Measurements from ENCODE around the gene HADH.

The HADH gene

DNA sequence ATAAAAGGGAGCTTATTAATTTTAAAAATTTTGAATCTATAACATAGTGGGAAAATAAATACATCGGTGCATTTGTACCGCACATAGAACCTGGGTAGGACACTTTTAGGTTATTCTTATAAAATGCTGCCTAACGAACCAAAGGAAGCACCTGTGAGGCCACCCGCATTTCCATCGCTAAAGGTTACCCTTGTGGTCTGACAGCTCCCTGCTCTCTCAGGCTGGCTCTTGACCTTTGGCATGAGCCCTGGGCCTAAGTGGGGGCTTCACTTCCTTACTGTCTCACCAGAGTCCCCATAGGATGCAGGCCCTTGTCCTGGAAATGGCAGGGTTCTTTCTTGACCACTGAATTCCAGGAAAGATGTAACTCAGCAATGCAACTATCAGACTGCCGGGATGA lies 46.0 kb downstream of the HADH start:
- H3K9ac ChIP-seq (ENCODE audit: low read depth, low read length): no peak overlapping the region
- H3K9me3 ChIP-seq (ENCODE audit: insufficient read depth, low read depth, low read length): no peaks in the 10 kb centered on the region
- H3K4me1 ChIP-seq (ENCODE audit: insufficient read depth, low read length): no peaks in the 10 kb centered on the region
- no peak overlapping the region for H3K27ac ChIP-seq (ENCODE audit: low read length)
- no peaks in the 10 kb centered on the region for H3K27me3 ChIP-seq (ENCODE audit: insufficient read depth, low read length)
- no peak overlapping the region for H3K4me3 ChIP-seq (ENCODE audit: low read length)
- peaks cover 36% of the 10 kb centered on the region for H3K36me3 ChIP-seq (ENCODE audit: insufficient read depth, low read depth, low read length)

DNA sequence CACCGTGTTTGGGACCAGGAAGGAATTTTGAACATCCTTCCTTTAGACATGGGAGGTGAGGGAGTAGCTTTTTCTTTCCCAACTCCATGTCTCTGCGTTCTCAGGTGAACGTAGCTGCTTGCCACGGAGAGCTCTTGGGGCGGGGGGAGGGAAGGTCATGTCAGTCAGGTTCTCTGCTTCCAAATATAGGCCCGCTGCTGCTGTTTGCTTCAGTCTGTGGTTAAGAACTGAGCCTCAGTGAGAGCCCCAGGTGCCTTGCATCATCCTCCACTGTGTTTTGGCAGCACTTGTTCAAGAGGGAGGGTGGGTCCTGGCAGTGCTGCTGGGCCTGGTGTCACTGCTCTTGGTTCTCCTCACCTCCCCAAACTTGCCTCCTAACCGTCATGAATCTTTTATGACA lies 46.5 kb downstream of the HADH start:
- H3K9ac ChIP-seq (ENCODE audit: low read depth, low read length): no peak overlapping the region
- H3K4me3 ChIP-seq (ENCODE audit: low read length): no peak overlapping the region
- H3K9me3 ChIP-seq (ENCODE audit: insufficient read depth, low read depth, low read length): no peaks in the 10 kb centered on the region
- no peaks in the 10 kb centered on the region for H3K27me3 ChIP-seq (ENCODE audit: insufficient read depth, low read length)
- H3K36me3 ChIP-seq (ENCODE audit: insufficient read depth, low read depth, low read length): peaks cover 35% of the 10 kb centered on the region
- no peaks in the 10 kb centered on the region for H3K4me1 ChIP-seq (ENCODE audit: insufficient read depth, low read length)
- no peak overlapping the region for H3K27ac ChIP-seq (ENCODE audit: low read length)

DNA sequence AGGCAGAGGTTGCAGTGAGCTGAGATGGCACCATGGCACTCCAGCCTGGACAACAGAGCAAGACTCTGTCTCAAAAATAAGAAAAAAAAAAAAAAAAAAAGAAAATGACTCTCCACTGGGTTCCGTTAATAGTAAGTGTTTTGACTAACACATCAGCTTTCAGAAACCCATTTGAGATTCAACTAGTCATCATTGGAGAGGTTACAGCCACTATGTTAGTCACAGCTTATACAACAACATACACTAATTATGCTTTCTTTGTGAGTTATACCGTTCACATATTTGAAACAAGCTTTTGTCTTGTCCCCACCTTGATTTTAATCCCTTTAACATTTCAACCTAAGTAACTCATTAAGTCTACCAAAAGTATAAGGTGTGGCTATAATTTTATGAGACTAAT lies 48.2 kb downstream of the HADH start:
- Histone ChIP-seq H3K9me3 (ENCODE audit: insufficient read depth, low read depth, low read length) (no peaks in the 10 kb centered on the region), H3K4me3 (ENCODE audit: low read length) (no peak overlapping the region), H3K9ac (ENCODE audit: low read depth, low read length) (no peak overlapping the region), H3K4me1 (ENCODE audit: insufficient read depth, low read length) (no peaks in the 10 kb centered on the region), H3K27me3 (ENCODE audit: insufficient read depth, low read length) (no peaks in the 10 kb centered on the region), H3K36me3 (ENCODE audit: insufficient read depth, low read depth, low read length) (peaks cover 30% of the 10 kb centered on the region), H3K27ac (ENCODE audit: low read length) (no peak overlapping the region)

DNA sequence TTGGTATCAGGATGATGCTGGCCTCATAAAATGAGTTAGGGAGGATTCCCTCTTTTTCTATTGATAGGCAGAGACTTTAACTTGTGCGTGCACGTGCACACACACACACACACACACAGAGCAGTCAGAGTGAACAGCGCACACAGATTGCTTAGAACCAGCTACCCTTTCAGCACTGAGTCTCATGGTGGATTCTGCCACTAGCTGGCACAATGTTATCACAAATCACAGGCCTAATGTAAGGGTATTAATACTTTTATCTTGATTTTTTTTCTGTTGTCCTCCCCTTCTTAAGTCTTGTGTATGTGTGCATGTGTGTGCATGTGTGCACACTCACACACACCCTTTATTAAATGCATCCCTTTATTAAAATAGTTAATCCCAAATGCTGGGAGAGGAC lies 53.2 kb downstream of the HADH start:
- Histone ChIP-seq H3K9me3 (ENCODE audit: insufficient read depth, low read depth, low read length) (no peaks in the 10 kb centered on the region), H3K4me3 (ENCODE audit: low read length) (no peak overlapping the region), H3K27ac (ENCODE audit: low read length) (no peak overlapping the region), H3K4me1 (ENCODE audit: insufficient read depth, low read length) (no peaks in the 10 kb centered on the region), H3K36me3 (ENCODE audit: insufficient read depth, low read depth, low read length) (no peaks in the 10 kb centered on the region), H3K27me3 (ENCODE audit: insufficient read depth, low read length) (no peaks in the 10 kb centered on the region), H3K9ac (ENCODE audit: low read depth, low read length) (no peak overlapping the region)

DNA sequence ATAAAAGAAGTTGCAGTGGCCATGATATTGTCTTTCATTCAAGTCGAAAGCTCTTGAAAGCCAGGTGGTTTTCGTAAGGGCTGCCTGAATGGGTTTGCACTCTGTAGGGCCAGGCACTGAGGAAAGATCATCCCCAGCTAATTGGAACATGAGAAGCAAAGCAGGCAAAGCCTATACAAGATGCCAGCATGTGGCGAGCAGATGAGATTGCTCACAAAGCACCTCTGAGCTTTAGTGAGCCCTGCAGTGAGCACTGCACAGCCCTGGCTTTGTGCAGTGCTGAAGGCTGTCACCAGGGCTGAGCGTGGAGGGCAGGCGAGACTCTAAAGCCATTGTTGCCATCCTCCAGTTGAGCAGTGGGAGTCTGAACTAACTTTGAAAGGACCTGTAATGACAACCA lies 53.8 kb downstream of the HADH start:
- Histone ChIP-seq H3K27ac (ENCODE audit: low read length) (no peak overlapping the region), H3K4me1 (ENCODE audit: insufficient read depth, low read length) (no peaks in the 10 kb centered on the region), H3K27me3 (ENCODE audit: insufficient read depth, low read length) (no peaks in the 10 kb centered on the region), H3K9me3 (ENCODE audit: insufficient read depth, low read depth, low read length) (no peaks in the 10 kb centered on the region), H3K4me3 (ENCODE audit: low read length) (no peak overlapping the region), H3K9ac (ENCODE audit: low read depth, low read length) (no peak overlapping the region), H3K36me3 (ENCODE audit: insufficient read depth, low read depth, low read length) (no peaks in the 10 kb centered on the region)

DNA sequence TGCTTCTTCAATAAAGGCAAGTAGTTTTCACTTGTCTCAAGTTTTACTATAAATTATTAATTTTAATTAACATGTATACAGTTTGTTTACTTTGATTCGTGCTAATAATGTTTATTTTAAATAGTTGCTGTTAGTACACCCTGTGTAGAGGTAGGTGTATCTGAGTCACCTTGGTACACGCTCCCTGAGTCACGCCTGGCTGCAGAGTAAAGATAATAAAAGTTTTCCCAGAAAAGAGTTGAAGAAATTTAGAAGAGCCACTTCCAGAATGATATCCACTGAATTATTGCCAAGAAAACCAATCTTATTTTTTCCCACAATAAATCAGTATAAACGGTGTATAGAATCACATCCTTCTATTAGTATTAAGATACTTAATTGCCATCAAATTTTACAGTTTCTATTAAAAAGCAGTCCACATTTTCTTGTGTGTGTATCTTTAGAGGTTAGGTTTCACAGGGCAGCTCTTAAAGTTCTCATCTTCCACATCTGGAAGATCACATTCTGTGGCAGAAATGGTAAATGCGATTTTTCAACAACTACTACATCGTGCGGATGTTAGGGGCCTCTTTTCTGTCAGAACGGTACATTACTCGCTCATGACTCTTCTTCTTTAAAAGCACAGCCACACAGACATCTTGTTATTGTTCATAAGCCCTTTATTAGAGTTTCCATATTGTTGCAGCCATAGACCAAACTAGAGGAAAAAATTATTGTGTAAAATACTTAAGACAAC lies 55.4 kb downstream of the HADH start:
- Histone ChIP-seq H3K9me3 (ENCODE audit: insufficient read depth, low read depth, low read length) (no peaks in the 10 kb centered on the region), H3K4me1 (ENCODE audit: insufficient read depth, low read length) (no peaks in the 10 kb centered on the region), H3K36me3 (ENCODE audit: insufficient read depth, low read depth, low read length) (no peaks in the 10 kb centered on the region), H3K27me3 (ENCODE audit: insufficient read depth, low read length) (peaks cover 11% of the 10 kb centered on the region; the same call in 1 of the 2 replicates), H3K27ac (ENCODE audit: low read length) (no peak overlapping the region), H3K9ac (ENCODE audit: low read depth, low read length) (no peak overlapping the region), H3K4me3 (ENCODE audit: low read length) (no peak overlapping the region)

DNA sequence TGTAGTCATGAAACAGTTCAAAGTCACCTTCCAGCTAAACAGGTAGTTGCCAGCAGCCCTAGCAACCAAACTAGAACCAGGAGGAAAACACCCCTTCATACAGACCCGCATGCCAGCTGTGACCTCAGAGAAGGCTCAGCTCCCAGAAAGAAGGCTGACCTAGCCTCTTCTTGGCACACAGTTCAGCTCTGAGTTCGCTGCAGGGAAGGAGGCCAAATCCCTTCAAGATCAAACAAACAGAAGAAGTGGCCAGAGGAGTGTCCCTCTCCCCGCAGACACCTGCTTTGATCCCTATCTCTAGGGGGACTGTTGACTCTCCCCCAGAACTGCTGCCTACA lies 56.0 kb downstream of the HADH start:
- no peak overlapping the region for H3K27ac ChIP-seq (ENCODE audit: low read length)
- H3K4me1 ChIP-seq (ENCODE audit: insufficient read depth, low read length): peaks cover 3% of the 10 kb centered on the region; the same call in 1 of the 2 replicates
- no peaks in the 10 kb centered on the region for H3K36me3 ChIP-seq (ENCODE audit: insufficient read depth, low read depth, low read length)
- H3K27me3 ChIP-seq (ENCODE audit: insufficient read depth, low read length): peaks cover 11% of the 10 kb centered on the region; the same call in 1 of the 2 replicates
- no peak overlapping the region for H3K9ac ChIP-seq (ENCODE audit: low read depth, low read length)
- H3K4me3 ChIP-seq (ENCODE audit: low read length): no peak overlapping the region
- no peaks in the 10 kb centered on the region for H3K9me3 ChIP-seq (ENCODE audit: insufficient read depth, low read depth, low read length)

DNA sequence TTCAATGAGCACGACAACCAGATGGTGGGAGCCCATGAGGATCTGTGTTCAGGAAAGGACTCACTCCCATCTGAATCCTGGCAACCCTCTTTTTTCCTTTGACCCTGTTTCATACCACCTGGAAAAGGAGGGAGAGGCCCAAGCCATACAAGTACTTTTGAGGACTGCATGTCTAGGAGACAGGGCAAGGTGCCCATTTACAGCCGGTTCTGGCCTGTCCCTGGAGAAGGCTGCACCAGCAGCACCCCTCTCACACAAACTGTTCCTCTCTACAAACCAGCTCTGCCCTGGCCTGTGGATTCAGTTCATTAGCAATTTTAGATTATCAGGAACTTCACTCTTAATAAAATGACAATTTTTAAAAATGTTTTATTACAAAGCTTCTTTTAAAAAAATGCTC lies 57.5 kb downstream of the HADH start:
- Histone ChIP-seq H3K9ac (ENCODE audit: low read depth, low read length) (no peak overlapping the region), H3K9me3 (ENCODE audit: insufficient read depth, low read depth, low read length) (no peaks in the 10 kb centered on the region), H3K4me1 (ENCODE audit: insufficient read depth, low read length) (peaks cover 7% of the 10 kb centered on the region; the same call in 1 of the 2 replicates), H3K4me3 (ENCODE audit: low read length) (no peak overlapping the region), H3K27ac (ENCODE audit: low read length) (no peak overlapping the region), H3K36me3 (ENCODE audit: insufficient read depth, low read depth, low read length) (no peaks in the 10 kb centered on the region), H3K27me3 (ENCODE audit: insufficient read depth, low read length) (peaks cover 11% of the 10 kb centered on the region; the same call in 1 of the 2 replicates)

DNA sequence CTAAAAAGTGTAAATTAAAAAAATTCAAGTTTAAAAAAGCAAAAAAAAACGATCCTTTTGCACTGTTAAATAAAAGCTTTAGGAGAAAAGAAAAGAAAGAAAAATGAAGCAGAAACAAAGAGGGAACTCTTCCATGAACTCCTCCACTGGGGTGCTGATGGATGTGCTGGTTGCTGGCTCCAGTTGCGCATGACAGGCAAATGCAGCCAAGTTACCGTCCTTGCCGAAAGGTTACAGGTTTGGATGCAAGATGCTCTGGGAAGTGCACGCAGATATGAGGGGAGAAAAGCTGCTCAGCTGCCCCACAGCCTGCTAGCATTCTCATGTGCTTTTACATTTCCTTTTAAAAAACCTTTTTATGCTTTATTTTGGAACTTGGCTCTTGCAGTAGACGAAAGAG lies 58.5 kb downstream of the HADH start:
- H3K4me1 ChIP-seq (ENCODE audit: insufficient read depth, low read length): peaks cover 7% of the 10 kb centered on the region; the same call in 1 of the 2 replicates
- no peak overlapping the region for H3K9ac ChIP-seq (ENCODE audit: low read depth, low read length)
- H3K27ac ChIP-seq (ENCODE audit: low read length): no peak overlapping the region
- peaks cover 11% of the 10 kb centered on the region; the same call in 1 of the 2 replicates for H3K27me3 ChIP-seq (ENCODE audit: insufficient read depth, low read length)
- H3K4me3 ChIP-seq (ENCODE audit: low read length): no peak overlapping the region
- no peaks in the 10 kb centered on the region for H3K9me3 ChIP-seq (ENCODE audit: insufficient read depth, low read depth, low read length)
- H3K36me3 ChIP-seq (ENCODE audit: insufficient read depth, low read depth, low read length): no peaks in the 10 kb centered on the region

DNA sequence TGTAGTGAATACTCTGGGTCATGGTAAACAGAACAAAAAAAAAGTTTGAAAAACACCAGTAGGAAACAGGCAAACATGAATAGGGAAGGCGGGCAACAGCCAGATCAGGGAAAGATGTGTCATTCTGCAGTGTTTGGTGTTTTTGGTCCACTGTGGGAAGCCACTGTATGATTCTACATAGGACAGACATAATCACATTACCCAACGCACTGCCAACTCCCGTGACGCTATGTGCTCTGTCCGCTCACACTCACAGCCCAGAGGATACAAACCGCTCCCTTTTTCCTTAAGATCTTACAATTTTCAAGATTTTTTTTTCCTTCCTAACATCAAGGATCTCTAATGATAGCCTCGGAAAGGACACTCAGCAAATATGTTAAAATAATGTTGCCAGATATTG lies 59.3 kb downstream of the HADH start:
- Histone ChIP-seq H3K9ac (ENCODE audit: low read depth, low read length) (no peak overlapping the region), H3K27ac (ENCODE audit: low read length) (no peak overlapping the region), H3K27me3 (ENCODE audit: insufficient read depth, low read length) (peaks cover 11% of the 10 kb centered on the region; the same call in 1 of the 2 replicates), H3K9me3 (ENCODE audit: insufficient read depth, low read depth, low read length) (no peaks in the 10 kb centered on the region), H3K4me3 (ENCODE audit: low read length) (no peak overlapping the region), H3K36me3 (ENCODE audit: insufficient read depth, low read depth, low read length) (no peaks in the 10 kb centered on the region), H3K4me1 (ENCODE audit: insufficient read depth, low read length) (peaks cover 7% of the 10 kb centered on the region; the same call in 1 of the 2 replicates)

DNA sequence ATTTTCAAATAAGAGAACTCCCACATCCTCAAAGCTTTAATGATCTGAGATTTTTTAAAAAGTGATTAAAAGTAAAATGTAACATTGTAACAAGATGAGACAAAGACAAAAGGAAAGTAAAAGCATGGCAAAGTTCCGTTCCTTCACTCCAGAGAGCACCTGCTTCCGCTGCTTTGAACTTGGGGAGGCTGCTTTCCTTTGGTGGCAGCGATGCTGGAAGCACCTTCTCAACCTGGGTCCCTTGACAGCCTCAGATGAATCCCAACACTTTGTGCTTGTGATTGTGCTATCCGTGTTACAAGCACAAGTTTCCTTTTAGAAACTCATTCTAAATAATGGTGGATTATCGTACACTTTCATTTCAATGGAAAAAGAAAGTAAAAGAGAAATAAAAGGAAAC lies 59.7 kb downstream of the HADH start:
- peaks cover 11% of the 10 kb centered on the region; the same call in 1 of the 2 replicates for H3K27me3 ChIP-seq (ENCODE audit: insufficient read depth, low read length)
- H3K9me3 ChIP-seq (ENCODE audit: insufficient read depth, low read depth, low read length): no peaks in the 10 kb centered on the region
- H3K27ac ChIP-seq (ENCODE audit: low read length): no peak overlapping the region
- peaks cover 7% of the 10 kb centered on the region; the same call in 1 of the 2 replicates for H3K4me1 ChIP-seq (ENCODE audit: insufficient read depth, low read length)
- no peaks in the 10 kb centered on the region for H3K36me3 ChIP-seq (ENCODE audit: insufficient read depth, low read depth, low read length)
- no peak overlapping the region for H3K4me3 ChIP-seq (ENCODE audit: low read length)
- no peak overlapping the region for H3K9ac ChIP-seq (ENCODE audit: low read depth, low read length)
